Esophagus squamous epithelium (tissue), 5 donors: Measurements from ENCODE around the gene TREM2. TPM values are rescaled to one million over a fixed set of nuclear protein-coding genes. Genes with fewer than 3 reads are reported as not detected.

Source experiments
- DNase-seq: peaks from one replicate; lab custom pipeline; 2025; lab: John Stamatoyannopoulos, UW
- H3K27ac ChIP-seq, 4 donors: fragments of 200-600 bp; sonication (generic); one replicate each; pipeline ENCODE4 v1.5.1; 2016 to 2019; ENCODE audit warnings: mild to moderate bottlenecking in 1 of 4
- H3K27me3 ChIP-seq, 4 donors: fragments of 200-600 bp; sonication (generic); 1 replicate in 3 of 4; 2 replicates in 1 of 4; pipeline versions ENCODE4 v1.5.1 to v1.6.0; 2017 to 2021; ENCODE audit warnings: antibody characterized with exemption in 1 of 4
- H3K36me3 ChIP-seq, 3 donors: fragments of 200-600 bp; sonication (generic); one replicate each; pipeline ENCODE4 v1.5.1; 2016 to 2019
- H3K4me1 ChIP-seq, 3 donors: fragments of 200-600 bp; sonication (generic); one replicate each; pipeline ENCODE4 v1.5.1; 2017 to 2019
- H3K4me3 ChIP-seq, 4 donors: fragments of 200-600 bp; sonication (generic); 1 replicate in 3 of 4; 2 replicates in 1 of 4; pipeline ENCODE4 v1.5.1; 2016 to 2019; ENCODE audit warnings: mild to moderate bottlenecking in 2 of 4, moderate library complexity in 1 of 4
- H3K9me3 ChIP-seq, 3 donors: fragments of 200-600 bp; sonication (generic); one replicate each; pipeline ENCODE4 v1.5.1; 2016 to 2019
- POLR2A ChIP-seq, 4 donors: fragments of 450-650 bp; IDR thresholded peaks; one replicate each; pipeline ENCODE4 v1.6.1; 2017; ENCODE audit warnings: antibody characterized with exemption in 4 of 4, mild to moderate bottlenecking in 4 of 4, moderate library complexity in 3 of 4
- WGBS, 2 donors: methylation state at CpG; one replicate each; pipeline ENCODE4 v1.1.5; 2018; 5-methylcytosine and 5-hydroxymethylcytosine counted together
- intact Hi-C: fragments of 100-400 bp; cut with DNase I; formaldehyde crosslinking; loops from one replicate; pipeline ENCODE4 v1.15.0; 2022
- total RNA-seq, 4 donors: library from RNA; depleted of rRNA; stranded (reverse); fragments of >200 nt; gene quantifications; one replicate each; pipeline ENCODE4 v1.1.0, GENCODE V29; 2016
- TF ChIP-seq, protein P1 (sequence below), 6 experiments: fragments of 450-650 bp in 4 of 6; fragments of 200-600 bp in 2 of 6; sonication (generic) in 2 of 6; IDR thresholded peaks; one replicate each; pipeline ENCODE4 v1.5.1; 2016 to 2019; ENCODE audit warnings: antibody characterized with exemption in 6 of 6, mild to moderate bottlenecking in 4 of 6, moderate library complexity in 4 of 6
- donor health status: DM: yes; HTN: yes; CAD: no.

Gene TREM2
- total RNA-seq, 4 donors from 2014 or later: 0.70 to 7.3 (median 0.95) TPM; not detected in 1

DNA sequence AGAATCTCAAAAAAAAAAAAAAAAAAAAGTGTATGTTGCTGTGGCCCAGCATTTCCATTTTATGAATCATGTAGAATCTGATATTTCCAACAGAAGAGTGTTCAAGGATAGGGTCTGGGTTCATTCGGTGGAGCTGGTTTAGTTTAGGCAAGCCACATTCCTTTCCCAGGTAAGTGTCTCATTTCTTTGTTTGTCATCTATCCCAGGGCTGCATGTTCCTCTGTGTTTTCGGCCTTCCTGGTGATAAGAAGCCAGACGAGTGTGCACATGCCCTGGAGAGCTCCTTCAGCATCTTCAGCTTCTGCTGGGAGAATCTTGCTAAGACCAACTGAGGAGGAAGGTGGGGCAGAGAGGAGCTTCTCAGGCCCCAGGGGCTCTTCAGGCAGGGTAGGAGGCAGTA is 51.9 kb downstream of the TREM2 start:
- no peaks in the 10 kb centered on the region for H3K9me3 ChIP-seq
- H3K4me1 ChIP-seq: no peaks in the 10 kb centered on the region
- H3K36me3 ChIP-seq: peaks cover 0 to 6% (median 0%) of the 10 kb centered on the region in 3 donors
- H3K27ac ChIP-seq: no peak overlapping the region
- no peak overlapping the region for H3K4me3 ChIP-seq
- DNase-seq: no peak
- intact Hi-C loops: no loop called here
- WGBS, 2 donors: 19 to 82% methylated on average over 2 to 3 of the region's 3 CpGs
- TF ChIP-seq, protein P1, sequence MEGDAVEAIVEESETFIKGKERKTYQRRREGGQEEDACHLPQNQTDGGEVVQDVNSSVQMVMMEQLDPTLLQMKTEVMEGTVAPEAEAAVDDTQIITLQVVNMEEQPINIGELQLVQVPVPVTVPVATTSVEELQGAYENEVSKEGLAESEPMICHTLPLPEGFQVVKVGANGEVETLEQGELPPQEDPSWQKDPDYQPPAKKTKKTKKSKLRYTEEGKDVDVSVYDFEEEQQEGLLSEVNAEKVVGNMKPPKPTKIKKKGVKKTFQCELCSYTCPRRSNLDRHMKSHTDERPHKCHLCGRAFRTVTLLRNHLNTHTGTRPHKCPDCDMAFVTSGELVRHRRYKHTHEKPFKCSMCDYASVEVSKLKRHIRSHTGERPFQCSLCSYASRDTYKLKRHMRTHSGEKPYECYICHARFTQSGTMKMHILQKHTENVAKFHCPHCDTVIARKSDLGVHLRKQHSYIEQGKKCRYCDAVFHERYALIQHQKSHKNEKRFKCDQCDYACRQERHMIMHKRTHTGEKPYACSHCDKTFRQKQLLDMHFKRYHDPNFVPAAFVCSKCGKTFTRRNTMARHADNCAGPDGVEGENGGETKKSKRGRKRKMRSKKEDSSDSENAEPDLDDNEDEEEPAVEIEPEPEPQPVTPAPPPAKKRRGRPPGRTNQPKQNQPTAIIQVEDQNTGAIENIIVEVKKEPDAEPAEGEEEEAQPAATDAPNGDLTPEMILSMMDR (IDR thresholded peaks at IDR 0.05): no peak
- TF ChIP-seq POLR2A (IDR thresholded peaks at IDR 0.05): no peak
- H3K27me3 ChIP-seq: no peaks in the 10 kb centered on the region

Other genes starting within 250 kb of the TREM2 start
- 1 to 10 TPM in 2 of 4 donors, under 1 TPM in 2; 0.42 to 1.2 (median 0.81) TPM for gene UNC5CL, start 123.9 kb downstream of the TREM2 start, total RNA-seq
- gene TSPO2, start 120.6 kb downstream of the TREM2 start, total RNA-seq: not detected
- 1 to 10 TPM in 1 of 4 donors, not detected in 3; 2.2 TPM for gene APOBEC2, start 109.9 kb downstream of the TREM2 start, total RNA-seq
- gene OARD1, start 90.8 kb downstream of the TREM2 start, total RNA-seq: 10 to 100 TPM in 3 of 4 donors, 1 to 10 TPM in 1; 8.6 to 30.0 (median 16.1) TPM
- gene NFYA, start 90.1 kb downstream of the TREM2 start, total RNA-seq: 10 to 100 TPM in 3 of 4 donors, 1 to 10 TPM in 1; 9.0 to 16.4 (median 14.0) TPM
- gene TREML1, start 8.8 kb downstream of the TREM2 start, total RNA-seq: not detected
- under 1 TPM in 1 of 4 donors, not detected in 3; 0.26 TPM for gene TREML2, start 38.0 kb upstream of the TREM2 start, total RNA-seq
- gene TREML4, start 65.2 kb upstream of the TREM2 start, total RNA-seq: not detected
- 1 to 10 TPM in 2 of 4 donors, under 1 TPM in 2; 0.59 to 2.3 (median 1.0) TPM for gene TREM1, start 123.6 kb upstream of the TREM2 start, total RNA-seq
- under 1 TPM in 1 of 4 donors, not detected in 3; 0.26 TPM for gene NCR2, start 172.5 kb upstream of the TREM2 start, total RNA-seq